SK-N-SH (cell line): ENCODE data around the gene SLC30A10. TPM values are rescaled to one million over a fixed set of nuclear protein-coding genes. Genes with fewer than 3 reads are reported as not detected.

ENCODE experiments used
- CTCF ChIA-PET: fragments of 300-600, 350-600 bp; formaldehyde crosslinking; extraction: SDS; loops from one replicate; lab custom pipeline; 2021; lab: Yijun Ruan, JAX
- POLR2A ChIA-PET: fragments of 350-600 bp; sonication (Branson Sonifier 250); formaldehyde crosslinking; extraction: SDS; loops from one replicate; lab custom pipeline; 2020; ENCODE audit warnings: antibody characterized with exemption, inconsistent platforms; lab: Yijun Ruan, JAX
- DNase-seq: peaks from one replicate; pipeline ENCODE4 v3.0.0; 2012
- H2AFZ ChIP-seq: fragments of 200-600 bp; sonication (generic); 2 replicates; pipeline ENCODE4 v1.8.1; 2016; ENCODE audit warnings: antibody characterized with exemption, mild to moderate bottlenecking, low read depth
- H3F3A ChIP-seq: fragments of 200-600 bp; sonication (generic); replicated peaks from 2 replicates; pipeline ENCODE3; 2016; ENCODE audit warnings: antibody characterized with exemption, mild to moderate bottlenecking; ENCODE audit not compliant: insufficient read depth
- H3K27ac ChIP-seq, 2 experiments: fragments of 200-500 bp in 1 of 2; fragments of 200-600 bp in 1 of 2; sonication (Bioruptor generic) in 1 of 2; sonication (generic), shearing (Covaris generic) in 1 of 2; 2 replicates each; pipeline versions ENCODE4 v1.5.1 to v1.6.1; 2014 to 2016; ENCODE audit warnings: low read depth in 2 of 2, inconsistent platforms in 1 of 2, low read length in 1 of 2, mild to moderate bottlenecking in 1 of 2, mixed read lengths in 1 of 2
- H3K27me3 ChIP-seq: fragments of 200-600 bp; sonication (generic), shearing (Covaris generic); 2 replicates; pipeline ENCODE4 v1.6.1; 2016; ENCODE audit warnings: mixed run types; ENCODE audit not compliant: insufficient read depth
- H3K36me3 ChIP-seq, 2 experiments: fragments of 200-500 bp in 1 of 2; fragments of 200-600 bp in 1 of 2; sonication (Bioruptor generic) in 1 of 2; sonication (generic) in 1 of 2; replicated peaks in 1 of 2; 2 replicates each; pipeline versions ENCODE3 to v1.5.1; 2014 to 2016; ENCODE audit warnings: low read length in 1 of 2, mild to moderate bottlenecking in 1 of 2; ENCODE audit not compliant: insufficient read depth in 2 of 2, control insufficient read depth in 1 of 2
- H3K4me1 ChIP-seq, 2 experiments: fragments of 200-500 bp in 1 of 2; fragments of 200-600 bp in 1 of 2; sonication (Bioruptor generic) in 1 of 2; sonication (generic), shearing (Covaris generic) in 1 of 2; 2 replicates each; pipeline versions ENCODE4 v1.5.1 to v1.6.1; 2014 to 2016; ENCODE audit warnings: low read depth in 1 of 2, low read length in 1 of 2, mixed run types in 1 of 2; ENCODE audit not compliant: insufficient read depth in 2 of 2, control insufficient read depth in 1 of 2
- H3K4me2 ChIP-seq: fragments of 200-600 bp; sonication (generic), shearing (Covaris generic); 2 replicates; pipeline ENCODE4 v1.6.1; 2017; ENCODE audit warnings: mixed run types
- H3K4me3 ChIP-seq, 2 experiments: fragments of 200-500 bp in 1 of 2; fragments of 200-600 bp in 1 of 2; sonication (Bioruptor generic) in 1 of 2; sonication (generic), shearing (Covaris generic) in 1 of 2; 2 replicates each; pipeline versions ENCODE4 v1.5.1 to v1.8.1; 2014 to 2016; ENCODE audit warnings: low read depth in 2 of 2, inconsistent platforms in 1 of 2, low read length in 1 of 2, mild to moderate bottlenecking in 1 of 2, mixed read lengths in 1 of 2, moderate library complexity in 1 of 2
- H3K79me2 ChIP-seq: fragments of 200-600 bp; sonication (generic); 2 replicates; pipeline ENCODE4 v1.8.1; 2017; ENCODE audit warnings: mild to moderate bottlenecking; ENCODE audit not compliant: insufficient read depth
- H3K9ac ChIP-seq: fragments of 200-600 bp; sonication (generic); 2 replicates; pipeline ENCODE4 v1.6.1; 2017; ENCODE audit warnings: mixed run types
- H3K9me2 ChIP-seq: fragments of 200-600 bp; sonication (generic); 2 replicates; pipeline ENCODE4 v1.6.1; 2017; ENCODE audit warnings: mixed run types
- H3K9me3 ChIP-seq: fragments of 200-600 bp; sonication (generic); 2 replicates; pipeline ENCODE4 v1.6.1; 2017; ENCODE audit warnings: mixed run types, mild to moderate bottlenecking, moderate library complexity
- H4K20me1 ChIP-seq: fragments of 200-600 bp; sonication (generic); 2 replicates; pipeline ENCODE4 v1.6.1; 2017; ENCODE audit warnings: mild to moderate bottlenecking, mixed run types; ENCODE audit not compliant: insufficient read depth
- ELF1 ChIP-seq: IDR thresholded peaks from 2 replicates; pipeline ENCODE4 v1.4.0; 2012
- EP300 ChIP-seq, 2 experiments: IDR thresholded peaks; 2 replicates each; pipeline versions ENCODE4 v1.4.0 to v1.6.1; 2012; ENCODE audit warnings: borderline replicate concordance in 1 of 2, low read depth in 1 of 2, low read length in 1 of 2
- EZH2phosphoT487 ChIP-seq: fragments of 200-600 bp; sonication (generic); IDR thresholded peaks from 2 replicates; pipeline ENCODE4 v1.6.1; 2017; ENCODE audit warnings: low read depth, mixed run types, mild to moderate bottlenecking, antibody characterized with exemption, moderate library complexity, borderline replicate concordance
- FOSL2 ChIP-seq: IDR thresholded peaks from 2 replicates; pipeline ENCODE4 v1.4.0; 2012; ENCODE audit warnings: low read depth, mild to moderate bottlenecking, moderate library complexity, borderline replicate concordance
- MEF2A ChIP-seq: IDR thresholded peaks from 2 replicates; pipeline ENCODE4 v1.4.0; 2012; ENCODE audit warnings: low read depth, borderline replicate concordance
- MXI1 ChIP-seq: IDR thresholded peaks from 2 replicates; pipeline ENCODE4 v1.6.1; 2012; ENCODE audit warnings: mild to moderate bottlenecking, low read depth, low read length, improper control_type of control experiment
- NFIC ChIP-seq: IDR thresholded peaks from 2 replicates; pipeline ENCODE4 v1.4.0; 2012; ENCODE audit warnings: borderline replicate concordance
- POLR2AphosphoS5 ChIP-seq: IDR thresholded peaks from 2 replicates; pipeline ENCODE4 v1.6.1; 2012; ENCODE audit warnings: low read depth, low read length
- RFX5 ChIP-seq: IDR thresholded peaks from 2 replicates; pipeline ENCODE4 v1.6.1; 2012; ENCODE audit warnings: mild to moderate bottlenecking, improper control_type of control experiment, low read length
- SIN3A ChIP-seq: IDR thresholded peaks from 2 replicates; pipeline ENCODE4 v1.6.1; 2012; ENCODE audit warnings: low read depth, mild to moderate bottlenecking, low read length, moderate library complexity, borderline replicate concordance
- SMC3 ChIP-seq: IDR thresholded peaks from 2 replicates; pipeline ENCODE4 v1.6.1; 2012; ENCODE audit warnings: low read depth, low read length, improper control_type of control experiment
- TAF1 ChIP-seq: IDR thresholded peaks from 2 replicates; pipeline ENCODE4 v1.6.1; 2012; ENCODE audit warnings: low read depth, mild to moderate bottlenecking, low read length, moderate library complexity, borderline replicate concordance
- polyA plus RNA-seq, 3 experiments: library from polyadenylated mRNA; depleted of rRNA; stranded (reverse); fragments of >200 nt; gene quantifications; 2 replicates each; pipeline ENCODE4 v1.2.3, GENCODE V29; 2012
- TF ChIP-seq, protein P1 (sequence below): fragments of 200-600 bp; sonication (generic); IDR thresholded peaks from 2 replicates; pipeline ENCODE4 v1.6.1; 2017; ENCODE audit warnings: antibody characterized with exemption, mild to moderate bottlenecking, moderate library complexity
- TF ChIP-seq, protein P2 (sequence below): IDR thresholded peaks from 2 replicates; pipeline ENCODE4 v1.4.0; 2012; ENCODE audit warnings: low read depth
- TF ChIP-seq, protein P3 (sequence below): fragments of 150-350 bp; IDR thresholded peaks from 2 replicates; pipeline ENCODE4 v1.6.1; 2017; ENCODE audit warnings: antibody characterized with exemption, low read length, low read depth, borderline replicate concordance
- TF ChIP-seq, protein P4 (sequence below): IDR thresholded peaks from 2 replicates; pipeline ENCODE4 v1.4.0; 2012; ENCODE audit warnings: low read depth, borderline replicate concordance

SLC30A10 gene
- polyA plus RNA-seq, 1 of the 3 experiments (the other 2 are of a cell fraction): 0.02 TPM

DNA sequence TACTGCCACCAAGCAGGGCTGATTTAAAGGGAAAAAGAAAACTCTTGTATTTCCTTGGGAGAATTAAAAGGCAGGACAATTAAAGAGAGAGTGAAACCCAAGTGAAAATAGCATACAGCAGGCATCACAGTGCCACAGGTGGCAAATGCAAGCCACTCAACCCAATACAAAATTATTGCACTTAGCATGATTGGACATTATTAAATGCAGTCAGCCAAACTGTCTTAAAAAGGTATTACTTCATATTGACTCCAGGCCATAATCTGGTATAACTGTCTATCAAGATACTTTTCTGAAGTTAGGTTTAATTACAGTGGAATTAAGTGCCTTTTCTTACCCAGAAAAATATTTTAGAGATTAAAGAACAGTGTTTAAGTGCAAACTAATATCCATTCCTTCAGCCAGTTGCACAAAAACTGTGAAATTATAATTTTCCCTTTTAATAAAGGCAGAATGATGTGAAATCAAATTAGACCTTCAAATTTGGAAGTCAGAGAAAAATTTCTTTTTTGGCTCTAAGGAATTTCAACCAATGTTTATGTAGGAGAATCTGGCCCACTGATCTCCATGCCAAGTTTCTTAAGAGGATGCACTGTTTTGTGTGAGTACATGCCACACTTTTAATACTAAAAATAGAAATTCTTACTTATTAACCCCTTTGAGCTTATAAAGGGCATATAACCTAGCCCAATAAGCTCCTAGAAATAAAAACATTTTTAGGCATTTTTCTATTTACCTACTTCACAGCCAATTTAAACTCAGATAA, 15.2 kb downstream of the SLC30A10 start:
- ChIA-PET POLR2A (no interaction called here), CTCF (no interaction called here)
- no peaks in the 10 kb centered on the region for H3K9me2 ChIP-seq
- no peak overlapping the region for H3K27ac ChIP-seq
- no peaks in the 10 kb centered on the region for H3K4me1 ChIP-seq
- no peaks in the 10 kb centered on the region; the same call in 1 of the 2 replicates for H3K27me3 ChIP-seq
- H3K9ac ChIP-seq: no peak overlapping the region
- no peaks in the 10 kb centered on the region for H3K79me2 ChIP-seq
- TF ChIP-seq RFX5 (no peak), ELF1 (no peak), MXI1 (no peak), NFIC (no peak), EP300 (IDR thresholded peaks at IDR 0.05; ENCODE audit: borderline replicate concordance in 1 of 2, low read depth in 1 of 2, low read length in 1 of 2) (no peak), POLR2AphosphoS5 (no peak), EZH2phosphoT487 (no peak), TAF1 (no peak), FOSL2 (no peak), SIN3A (no peak), MEF2A (no peak), SMC3 (no peak)
- TF ChIP-seq, protein P1, sequence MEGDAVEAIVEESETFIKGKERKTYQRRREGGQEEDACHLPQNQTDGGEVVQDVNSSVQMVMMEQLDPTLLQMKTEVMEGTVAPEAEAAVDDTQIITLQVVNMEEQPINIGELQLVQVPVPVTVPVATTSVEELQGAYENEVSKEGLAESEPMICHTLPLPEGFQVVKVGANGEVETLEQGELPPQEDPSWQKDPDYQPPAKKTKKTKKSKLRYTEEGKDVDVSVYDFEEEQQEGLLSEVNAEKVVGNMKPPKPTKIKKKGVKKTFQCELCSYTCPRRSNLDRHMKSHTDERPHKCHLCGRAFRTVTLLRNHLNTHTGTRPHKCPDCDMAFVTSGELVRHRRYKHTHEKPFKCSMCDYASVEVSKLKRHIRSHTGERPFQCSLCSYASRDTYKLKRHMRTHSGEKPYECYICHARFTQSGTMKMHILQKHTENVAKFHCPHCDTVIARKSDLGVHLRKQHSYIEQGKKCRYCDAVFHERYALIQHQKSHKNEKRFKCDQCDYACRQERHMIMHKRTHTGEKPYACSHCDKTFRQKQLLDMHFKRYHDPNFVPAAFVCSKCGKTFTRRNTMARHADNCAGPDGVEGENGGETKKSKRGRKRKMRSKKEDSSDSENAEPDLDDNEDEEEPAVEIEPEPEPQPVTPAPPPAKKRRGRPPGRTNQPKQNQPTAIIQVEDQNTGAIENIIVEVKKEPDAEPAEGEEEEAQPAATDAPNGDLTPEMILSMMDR: no peak
- TF ChIP-seq, protein P2, sequence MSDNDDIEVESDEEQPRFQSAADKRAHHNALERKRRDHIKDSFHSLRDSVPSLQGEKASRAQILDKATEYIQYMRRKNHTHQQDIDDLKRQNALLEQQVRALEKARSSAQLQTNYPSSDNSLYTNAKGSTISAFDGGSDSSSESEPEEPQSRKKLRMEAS: no peak
- TF ChIP-seq, protein P3, sequence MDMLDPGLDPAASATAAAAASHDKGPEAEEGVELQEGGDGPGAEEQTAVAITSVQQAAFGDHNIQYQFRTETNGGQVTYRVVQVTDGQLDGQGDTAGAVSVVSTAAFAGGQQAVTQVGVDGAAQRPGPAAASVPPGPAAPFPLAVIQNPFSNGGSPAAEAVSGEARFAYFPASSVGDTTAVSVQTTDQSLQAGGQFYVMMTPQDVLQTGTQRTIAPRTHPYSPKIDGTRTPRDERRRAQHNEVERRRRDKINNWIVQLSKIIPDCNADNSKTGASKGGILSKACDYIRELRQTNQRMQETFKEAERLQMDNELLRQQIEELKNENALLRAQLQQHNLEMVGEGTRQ: no peak
- TF ChIP-seq, protein P4, sequence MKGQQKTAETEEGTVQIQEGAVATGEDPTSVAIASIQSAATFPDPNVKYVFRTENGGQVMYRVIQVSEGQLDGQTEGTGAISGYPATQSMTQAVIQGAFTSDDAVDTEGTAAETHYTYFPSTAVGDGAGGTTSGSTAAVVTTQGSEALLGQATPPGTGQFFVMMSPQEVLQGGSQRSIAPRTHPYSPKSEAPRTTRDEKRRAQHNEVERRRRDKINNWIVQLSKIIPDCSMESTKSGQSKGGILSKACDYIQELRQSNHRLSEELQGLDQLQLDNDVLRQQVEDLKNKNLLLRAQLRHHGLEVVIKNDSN: no peak
- no peaks in the 10 kb centered on the region for H3K9me3 ChIP-seq
- no peak overlapping the region for H2AFZ ChIP-seq
- H4K20me1 ChIP-seq: no peaks in the 10 kb centered on the region
- no peak overlapping the region for H3K4me3 ChIP-seq
- H3F3A ChIP-seq: no peaks in the 10 kb centered on the region
- H3K36me3 ChIP-seq: no peaks in the 10 kb centered on the region
- no peak for DNase-seq
- no peak overlapping the region for H3K4me2 ChIP-seq
